Peyer's patch (tissue), 4 donors: ENCODE measurements around the gene HCFC1R1. TPM values are rescaled to one million over a fixed set of nuclear protein-coding genes. Genes with fewer than 3 reads are reported as not detected.

ENCODE experiments used
- DNase-seq, 3 donors: peaks; one replicate each; pipeline ENCODE4 v3.0.0-alpha.2; 2017 to 2019
- H3K27ac ChIP-seq, 4 donors: fragments of 200-600 bp; sonication (generic); one replicate each; pipeline ENCODE4 v1.5.1; 2016 to 2019
- H3K27me3 ChIP-seq, 2 donors: fragments of 200-600 bp; sonication (generic); one replicate each; pipeline ENCODE4 v1.5.1; 2019
- H3K36me3 ChIP-seq, 3 donors: fragments of 200-600 bp; sonication (generic); one replicate each; pipeline ENCODE4 v1.5.1; 2016 to 2019
- H3K4me1 ChIP-seq, 4 donors: fragments of 200-600 bp; sonication (generic); one replicate each; pipeline ENCODE4 v1.5.1; 2016 to 2019
- H3K4me3 ChIP-seq, 4 donors: fragments of 200-600 bp; sonication (generic); 1 replicate in 3 of 4; 2 replicates in 1 of 4; pipeline ENCODE4 v1.5.1; 2016 to 2019; ENCODE audit warnings: mild to moderate bottlenecking in 1 of 4
- H3K9me3 ChIP-seq, 4 donors: fragments of 200-600 bp; sonication (generic); one replicate each; pipeline ENCODE4 v1.5.1; 2016 to 2019; ENCODE audit warnings: mild to moderate bottlenecking in 1 of 4
- CTCF ChIP-seq, 6 experiments: fragments of 450-650 bp in 4 of 6; fragments of 200-600 bp in 2 of 6; sonication (generic) in 1 of 6; IDR thresholded peaks; one replicate each; pipeline ENCODE4 v1.5.1; 2017 to 2019; ENCODE audit warnings: antibody characterized with exemption in 6 of 6, mild to moderate bottlenecking in 3 of 6, moderate library complexity in 1 of 6
- POLR2A ChIP-seq, 2 donors: fragments of 450-650 bp; IDR thresholded peaks; one replicate each; pipeline ENCODE4 v1.5.1; 2017; ENCODE audit warnings: antibody characterized with exemption in 2 of 2, mild to moderate bottlenecking in 2 of 2, moderate library complexity in 2 of 2
- total RNA-seq, 4 donors: library from RNA; depleted of rRNA; stranded (reverse); fragments of >200 nt; gene quantifications; one replicate each; pipeline ENCODE4 v1.1.0, GENCODE V29; 2016

Gene HCFC1R1
- total RNA-seq, 4 donors from 2014 or later = 14.0 to 38.0 (median 34.1) TPM

GRCh38 chr16:3008690-3009037 lies 15.1 kb downstream of the HCFC1R1 start:
- no peaks in the 10 kb centered on the region for H3K27me3 ChIP-seq
- no peak overlapping the region for H3K4me3 ChIP-seq

GRCh38 chr16:3007957-3008689 lies 15.6 kb downstream of the HCFC1R1 start:
- Histone ChIP-seq H3K4me3 (peak overlapping the region in 3 of 4 donors; percentile 2 to 28 (median 16)), H3K4me1 (peaks cover 8 to 31% (median 14%) of the 10 kb centered on the region in 4 donors)

More at GRCh38 chr16:3008690-3009037, 15.1 kb downstream of the HCFC1R1 start:
- TF ChIP-seq POLR2A (IDR thresholded peaks at IDR 0.05) (no peak), CTCF (IDR thresholded peaks at IDR 0.05) (no peak)
- DNase-seq = no peak
- Histone ChIP-seq H3K27ac (peak overlapping the region in 1 of 4 donors; percentile 95), H3K4me1 (peaks cover 8 to 31% (median 14%) of the 10 kb centered on the region in 4 donors), H3K36me3 (no peaks in the 10 kb centered on the region), H3K9me3 (no peaks in the 10 kb centered on the region)

DNA sequence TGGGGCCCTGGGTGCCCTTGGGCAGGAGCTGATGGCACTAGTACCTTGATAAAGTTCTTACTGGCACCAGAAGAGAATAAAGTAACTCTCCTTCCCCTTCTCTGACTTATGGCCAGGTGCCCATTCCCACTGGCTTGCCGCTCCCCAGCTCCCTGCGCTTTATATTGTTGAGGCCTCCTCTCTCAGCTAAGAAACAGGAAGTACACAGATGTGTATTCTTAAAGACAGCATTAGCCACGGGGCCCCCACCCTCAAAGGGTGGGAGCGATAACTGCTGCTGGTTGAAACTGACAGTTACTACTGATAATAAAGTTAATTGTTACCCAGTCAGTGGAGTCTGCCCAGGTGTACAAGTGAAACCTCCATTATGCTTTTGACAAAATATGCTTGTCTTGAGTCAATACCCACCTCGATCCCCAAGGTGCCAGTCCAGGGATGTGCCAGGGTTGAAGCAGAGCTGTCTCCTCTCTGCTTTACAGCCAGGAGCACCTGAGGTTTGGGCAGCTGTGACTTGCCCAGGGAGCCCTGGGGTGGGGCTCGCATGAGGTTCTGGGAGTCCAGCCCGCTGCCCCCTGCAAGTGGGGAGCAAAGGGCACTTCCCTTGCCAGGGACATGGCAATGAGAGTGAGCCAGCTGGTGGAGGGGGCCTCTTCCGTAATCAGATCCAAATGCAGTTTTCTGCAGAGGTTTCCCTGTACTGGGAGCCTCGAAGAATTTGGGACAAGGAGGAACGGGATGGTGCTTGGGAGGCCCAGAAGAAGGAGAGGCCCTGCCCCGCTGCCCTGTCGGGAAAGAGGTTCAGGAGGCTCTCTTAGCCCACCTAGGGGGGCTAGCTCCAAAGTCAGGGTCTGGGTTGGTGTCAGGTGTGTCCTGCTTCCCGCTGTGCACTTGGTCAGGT lies 16.4 kb downstream of the HCFC1R1 start:
- H3K4me1 ChIP-seq = peaks cover 8 to 31% (median 14%) of the 10 kb centered on the region in 4 donors
- no peaks in the 10 kb centered on the region for H3K9me3 ChIP-seq
- H3K4me3 ChIP-seq = peak overlapping the region in 2 of 4 donors; percentile 28 to 53
- DNase-seq = peak in 2 of 3 donors; percentile 87
- no peaks in the 10 kb centered on the region for H3K36me3 ChIP-seq
- TF ChIP-seq CTCF (IDR thresholded peaks at IDR 0.05) (no peak), POLR2A (IDR thresholded peaks at IDR 0.05) (peak; percentile 35 to 71)
- no peaks in the 10 kb centered on the region for H3K27me3 ChIP-seq
- H3K27ac ChIP-seq = peak overlapping the region in 3 of 4 donors; percentile 67 to 95 (median 84)

More at GRCh38 chr16:3007957-3008689, 15.6 kb downstream of the HCFC1R1 start:
- peak in 2 of 3 donors; percentile 31 to 60 for DNase-seq
- TF ChIP-seq CTCF (IDR thresholded peaks at IDR 0.05) (no peak), POLR2A (IDR thresholded peaks at IDR 0.05) (no peak)
- no peaks in the 10 kb centered on the region for H3K9me3 ChIP-seq
- H3K27ac ChIP-seq = peak overlapping the region in 3 of 4 donors; percentile 67 to 95 (median 84)
- no peaks in the 10 kb centered on the region for H3K27me3 ChIP-seq
- H3K36me3 ChIP-seq = no peaks in the 10 kb centered on the region

DNA sequence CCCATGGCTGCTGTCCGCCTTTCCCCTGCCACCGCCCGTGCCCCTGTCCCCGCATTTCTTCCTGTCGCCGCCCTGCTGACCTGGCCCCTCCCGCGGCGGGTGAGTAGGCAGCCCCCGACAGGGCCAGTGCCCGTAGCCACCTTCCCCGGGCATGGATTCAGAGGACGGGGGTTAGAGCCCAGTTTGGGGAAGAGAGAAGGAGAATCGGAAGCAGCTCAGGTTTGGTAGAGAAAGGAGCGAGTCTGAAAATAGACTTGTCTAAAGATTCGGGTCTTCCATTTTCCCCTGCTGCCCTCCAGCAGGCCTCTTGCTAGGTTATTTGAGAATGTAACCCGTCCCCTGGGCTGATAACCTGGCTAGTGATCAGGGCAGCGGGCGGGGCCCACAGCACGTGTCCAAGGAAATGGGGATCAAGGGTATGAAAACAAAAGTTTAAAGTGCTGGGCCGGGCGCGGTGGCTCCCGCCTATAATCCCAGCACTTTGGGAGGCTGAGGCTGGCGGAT lies 18.9 kb downstream of the HCFC1R1 start:
- no peak for TF ChIP-seq CTCF (IDR thresholded peaks at IDR 0.05)
- TF ChIP-seq POLR2A (IDR thresholded peaks at IDR 0.05) = peak; percentile 22 to 51
- Histone ChIP-seq H3K36me3 (no peaks in the 10 kb centered on the region), H3K9me3 (no peaks in the 10 kb centered on the region), H3K4me3 (peak overlapping the region; percentile 34 to 58 (median 46)), H3K27me3 (no peaks in the 10 kb centered on the region), H3K4me1 (peaks cover 8 to 31% (median 14%) of the 10 kb centered on the region in 4 donors), H3K27ac (peak overlapping the region in 3 of 4 donors; percentile 63 to 96 (median 84))
- DNase-seq = peak in 2 of 3 donors; percentile 71 to 77

- no peaks in the 10 kb centered on the region for H3K27me3 ChIP-seq
- no peaks in the 10 kb centered on the region for H3K36me3 ChIP-seq
- H3K27ac ChIP-seq = peak overlapping the region in 1 of 4 donors; percentile 96
- H3K4me3 ChIP-seq = peak overlapping the region in 3 of 4 donors; percentile 42 to 58 (median 53)
- H3K4me1 ChIP-seq = peaks cover 8 to 31% (median 14%) of the 10 kb centered on the region in 4 donors
- peak in 1 of 3 donors; percentile 62 for DNase-seq
- TF ChIP-seq POLR2A (IDR thresholded peaks at IDR 0.05) (no peak), CTCF (IDR thresholded peaks at IDR 0.05) (no peak)
- no peaks in the 10 kb centered on the region for H3K9me3 ChIP-seq
Measured at GRCh38 chr16:3004319-3004718, 19.4 kb downstream of the HCFC1R1 start.
